BLaER1 treated with 17β-estradiol and CSF1 and Interleukin-3, amounts not matched to agents 10 nM and 100 nM (cell line): ENCODE measurements around the gene IFI27.

Experiments
- H3K27ac ChIP-seq, 11 experiments: shearing (Covaris generic); formaldehyde crosslinking; 2 replicates each; pipeline ENCODE4 v1.8.1; 2022
- H3K27me3 ChIP-seq, 11 experiments: shearing (Covaris generic); formaldehyde crosslinking; 2 replicates each; pipeline ENCODE4 v1.8.1; 2022
- H3K36me3 ChIP-seq, 11 experiments: shearing (Covaris generic); formaldehyde crosslinking; 2 replicates each; pipeline ENCODE4 v1.8.1; 2022
- H3K4me1 ChIP-seq, 10 experiments: shearing (Covaris generic); formaldehyde crosslinking; 2 replicates each; pipeline ENCODE4 v1.8.1; 2022
- H3K4me2 ChIP-seq, 11 experiments: shearing (Covaris generic); formaldehyde crosslinking; 2 replicates each; pipeline ENCODE4 v1.8.1; 2022
- H3K4me3 ChIP-seq, 10 experiments: shearing (Covaris generic); formaldehyde crosslinking; 2 replicates each; pipeline ENCODE4 v1.8.1; 2022
- H3K9ac ChIP-seq, 11 experiments: shearing (Covaris generic); formaldehyde crosslinking; 2 replicates each; pipeline ENCODE4 v1.8.1; 2022
- H3K9me3 ChIP-seq, 11 experiments: shearing (Covaris generic); formaldehyde crosslinking; replicated peaks in 1 of 11; 2 replicates each; pipeline ENCODE4 v1.8.1; 2022
- H4K20me1 ChIP-seq, 11 experiments: shearing (Covaris generic); formaldehyde crosslinking; 2 replicates each; pipeline ENCODE4 v1.8.1; 2022
- Cebpa-rat ChIP-seq, 11 experiments: shearing (Covaris generic); IDR thresholded peaks; 2 replicates each; pipeline ENCODE4 v1.8.1; 2022

The IFI27 gene

GRCh38 chr14:94117856-94118255 lies 7.3 kb downstream of the IFI27 start:
- Histone ChIP-seq H3K9ac (no peak overlapping the region), H3K4me3 (no peak overlapping the region), H4K20me1 (no peaks in the 10 kb centered on the region), H3K36me3 (no peaks in the 10 kb centered on the region), H3K9me3 (peaks cover 23 to 38% (median 32%) of the 10 kb centered on the region in 11 experiments), H3K27ac (no peak overlapping the region), H3K4me2 (no peak overlapping the region), H3K4me1 (peaks cover 0 to 10% (median 6%) of the 10 kb centered on the region in 10 experiments; a peak in 9 of 20 replicates), H3K27me3 (no peaks in the 10 kb centered on the region)
- TF ChIP-seq Cebpa-rat (IDR thresholded peaks at IDR 0.05) = no peak

GRCh38 chr14:94119071-94119470 lies 8.5 kb downstream of the IFI27 start:
- H4K20me1 ChIP-seq = no peaks in the 10 kb centered on the region
- no peak overlapping the region for H3K9ac ChIP-seq
- H3K4me2 ChIP-seq = no peak overlapping the region
- H3K9me3 ChIP-seq = peaks cover 23 to 42% (median 36%) of the 10 kb centered on the region in 11 experiments
- no peak for TF ChIP-seq Cebpa-rat (IDR thresholded peaks at IDR 0.05)
- H3K27me3 ChIP-seq = no peaks in the 10 kb centered on the region
- no peaks in the 10 kb centered on the region for H3K36me3 ChIP-seq
- H3K4me1 ChIP-seq = peaks cover 0 to 10% (median 6%) of the 10 kb centered on the region in 10 experiments; a peak in 9 of 20 replicates
- no peak overlapping the region for H3K4me3 ChIP-seq
- no peak overlapping the region for H3K27ac ChIP-seq

- H3K27me3 ChIP-seq = no peaks in the 10 kb centered on the region
- no peaks in the 10 kb centered on the region; a peak in 1 of 22 replicates for H4K20me1 ChIP-seq
- H3K4me2 ChIP-seq = no peak overlapping the region
- H3K4me3 ChIP-seq = no peak overlapping the region
- TF ChIP-seq Cebpa-rat (IDR thresholded peaks at IDR 0.05) = no peak
- H3K9me3 ChIP-seq = peaks cover 23 to 42% (median 36%) of the 10 kb centered on the region in 11 experiments
- H3K4me1 ChIP-seq = peaks cover 0 to 8% (median 0%) of the 10 kb centered on the region in 10 experiments; a peak in 3 of 20 replicates
- no peak overlapping the region for H3K9ac ChIP-seq
- H3K36me3 ChIP-seq = peaks cover 0 to 3% (median 0%) of the 10 kb centered on the region in 11 experiments; a peak in 2 of 22 replicates
- H3K27ac ChIP-seq = no peak overlapping the region
Observed at GRCh38 chr14:94120667-94121340, 10.3 kb downstream of the IFI27 start.

GRCh38 chr14:94121485-94121884 lies 10.9 kb downstream of the IFI27 start:
- Histone ChIP-seq H3K9me3 (peaks cover 23 to 42% (median 36%) of the 10 kb centered on the region in 11 experiments), H3K9ac (no peak overlapping the region), H3K4me3 (no peak overlapping the region), H3K4me1 (peaks cover 0 to 10% (median 0%) of the 10 kb centered on the region in 10 experiments; a peak in 3 of 20 replicates), H3K27ac (no peak overlapping the region), H3K4me2 (no peak overlapping the region), H4K20me1 (no peaks in the 10 kb centered on the region; a peak in 1 of 22 replicates), H3K36me3 (peaks cover 0 to 10% (median 0%) of the 10 kb centered on the region in 11 experiments; a peak in 3 of 22 replicates), H3K27me3 (no peaks in the 10 kb centered on the region)
- no peak for TF ChIP-seq Cebpa-rat (IDR thresholded peaks at IDR 0.05)

GRCh38 chr14:94122438-94122837 lies 11.9 kb downstream of the IFI27 start:
- H3K36me3 ChIP-seq = peaks cover 0 to 19% (median 0%) of the 10 kb centered on the region in 11 experiments; a peak in 9 of 22 replicates
- H3K4me3 ChIP-seq = no peak overlapping the region
- peaks cover 0 to 10% (median 0%) of the 10 kb centered on the region in 10 experiments; a peak in 3 of 20 replicates for H3K4me1 ChIP-seq
- H3K27me3 ChIP-seq = no peaks in the 10 kb centered on the region
- no peak overlapping the region for H3K27ac ChIP-seq
- no peak for TF ChIP-seq Cebpa-rat (IDR thresholded peaks at IDR 0.05)
- H3K4me2 ChIP-seq = no peak overlapping the region
- no peaks in the 10 kb centered on the region; a peak in 1 of 22 replicates for H4K20me1 ChIP-seq
- peaks cover 23 to 42% (median 36%) of the 10 kb centered on the region in 11 experiments for H3K9me3 ChIP-seq
- H3K9ac ChIP-seq = no peak overlapping the region

GRCh38 chr14:94123296-94123695 lies 12.8 kb downstream of the IFI27 start:
- Histone ChIP-seq H3K4me1 (peaks cover 0 to 14% (median 6%) of the 10 kb centered on the region in 10 experiments; a peak in 17 of 20 replicates), H3K9me3 (peaks cover 23 to 42% (median 36%) of the 10 kb centered on the region in 11 experiments), H3K4me3 (no peak overlapping the region), H3K9ac (no peak overlapping the region), H3K27ac (no peak overlapping the region), H3K27me3 (no peaks in the 10 kb centered on the region), H3K36me3 (peaks cover 0 to 25% (median 0%) of the 10 kb centered on the region in 11 experiments; a peak in 9 of 22 replicates), H4K20me1 (no peaks in the 10 kb centered on the region; a peak in 1 of 22 replicates), H3K4me2 (no peak overlapping the region)
- TF ChIP-seq Cebpa-rat (IDR thresholded peaks at IDR 0.05) = no peak

GRCh38 chr14:94123868-94124267 lies 13.3 kb downstream of the IFI27 start:
- Histone ChIP-seq H3K36me3 (peaks cover 0 to 25% (median 0%) of the 10 kb centered on the region in 11 experiments; a peak in 9 of 22 replicates), H4K20me1 (no peaks in the 10 kb centered on the region; a peak in 1 of 22 replicates)
- no peak for TF ChIP-seq Cebpa-rat (IDR thresholded peaks at IDR 0.05)

GRCh38 chr14:94124582-94125377 lies 14.2 kb downstream of the IFI27 start:
- TF ChIP-seq Cebpa-rat (IDR thresholded peaks at IDR 0.05) = no peak
- Histone ChIP-seq H3K4me2 (peak overlapping the region in 2 of 11 experiments; percentile 18 to 21; a peak in 2 of 22 replicates), H3K27me3 (no peaks in the 10 kb centered on the region)

More at GRCh38 chr14:94123868-94124267, 13.3 kb downstream of the IFI27 start:
- no peak overlapping the region for H3K4me2 ChIP-seq
- H3K9ac ChIP-seq = no peak overlapping the region
- H3K4me3 ChIP-seq = no peak overlapping the region
- peaks cover 0 to 19% (median 11%) of the 10 kb centered on the region in 10 experiments; a peak in 18 of 20 replicates for H3K4me1 ChIP-seq
- peaks cover 23 to 42% (median 36%) of the 10 kb centered on the region in 11 experiments for H3K9me3 ChIP-seq
- no peaks in the 10 kb centered on the region for H3K27me3 ChIP-seq
- H3K27ac ChIP-seq = no peak overlapping the region

More at GRCh38 chr14:94124582-94125377, 14.2 kb downstream of the IFI27 start:
- Histone ChIP-seq H3K9me3 (peaks cover 15 to 34% (median 27%) of the 10 kb centered on the region in 11 experiments; a peak in 21 of 22 replicates), H3K36me3 (peaks cover 0 to 25% (median 0%) of the 10 kb centered on the region in 11 experiments; a peak in 9 of 22 replicates), H4K20me1 (no peaks in the 10 kb centered on the region; a peak in 1 of 22 replicates), H3K9ac (no peak overlapping the region), H3K27ac (no peak overlapping the region), H3K4me3 (no peak overlapping the region), H3K4me1 (peaks cover under 1 to 23% (median 13%) of the 10 kb centered on the region in 10 experiments; a peak in 19 of 20 replicates)
